ENCODE results near the gene ACSS2. TPM values are rescaled to one million over a fixed set of nuclear protein-coding genes. Genes with fewer than 3 reads are reported as not detected.

ACSS2 gene
- total RNA-seq, 6 experiments from 2014 or later: 21.9 to 118 (median 45.7) TPM

DNA sequence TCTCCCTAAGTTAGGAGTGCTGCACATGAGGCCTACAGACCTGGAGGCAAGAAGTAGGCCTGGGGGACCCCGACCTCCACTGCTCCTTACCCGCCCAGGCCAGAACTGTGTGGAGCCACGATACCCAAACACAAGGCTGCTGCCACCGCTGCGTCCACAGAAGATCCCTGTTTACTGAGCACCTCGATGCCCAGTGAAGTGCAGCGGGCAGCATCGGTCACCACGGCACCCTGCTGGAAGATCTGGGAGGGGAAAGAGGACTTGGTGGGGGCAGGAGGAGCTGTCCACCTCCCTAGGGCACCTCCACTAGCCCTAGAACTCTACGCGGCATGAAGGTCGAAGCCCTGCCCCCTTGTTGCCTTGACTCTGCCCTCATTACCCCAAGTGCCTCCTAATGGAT, 13.7 kb upstream of the ACSS2 start:
- H3K9me3 ChIP-seq: no peaks in the 10 kb centered on the region
- TF ChIP-seq, protein P1, sequence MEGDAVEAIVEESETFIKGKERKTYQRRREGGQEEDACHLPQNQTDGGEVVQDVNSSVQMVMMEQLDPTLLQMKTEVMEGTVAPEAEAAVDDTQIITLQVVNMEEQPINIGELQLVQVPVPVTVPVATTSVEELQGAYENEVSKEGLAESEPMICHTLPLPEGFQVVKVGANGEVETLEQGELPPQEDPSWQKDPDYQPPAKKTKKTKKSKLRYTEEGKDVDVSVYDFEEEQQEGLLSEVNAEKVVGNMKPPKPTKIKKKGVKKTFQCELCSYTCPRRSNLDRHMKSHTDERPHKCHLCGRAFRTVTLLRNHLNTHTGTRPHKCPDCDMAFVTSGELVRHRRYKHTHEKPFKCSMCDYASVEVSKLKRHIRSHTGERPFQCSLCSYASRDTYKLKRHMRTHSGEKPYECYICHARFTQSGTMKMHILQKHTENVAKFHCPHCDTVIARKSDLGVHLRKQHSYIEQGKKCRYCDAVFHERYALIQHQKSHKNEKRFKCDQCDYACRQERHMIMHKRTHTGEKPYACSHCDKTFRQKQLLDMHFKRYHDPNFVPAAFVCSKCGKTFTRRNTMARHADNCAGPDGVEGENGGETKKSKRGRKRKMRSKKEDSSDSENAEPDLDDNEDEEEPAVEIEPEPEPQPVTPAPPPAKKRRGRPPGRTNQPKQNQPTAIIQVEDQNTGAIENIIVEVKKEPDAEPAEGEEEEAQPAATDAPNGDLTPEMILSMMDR (IDR thresholded peaks at IDR 0.05): no peak
- TF ChIP-seq POLR2A (IDR thresholded peaks at IDR 0.05): no peak
- H3K4me1 ChIP-seq: no peaks in the 10 kb centered on the region
- H3K27ac ChIP-seq: no peak overlapping the region
- 90% methylated on average over 6 of the region's 12 CpGs for WGBS (ENCODE audit: insufficient coverage, low coverage, low lambda C conversion rate, missing lambda C conversion rate)
- H3K36me3 ChIP-seq: peaks cover 0 to 3% (median 0%) of the 10 kb centered on the region in 4 donors
- H3K4me3 ChIP-seq: no peak overlapping the region
- H3K27me3 ChIP-seq: no peaks in the 10 kb centered on the region
- no peak for DNase-seq
- no peak for ATAC-seq
- intact Hi-C loops (cut with DNase I): no loop called here

- H3K4me3 ChIP-seq: no peak overlapping the region
- no peaks in the 10 kb centered on the region for H3K4me1 ChIP-seq
- DNase-seq: no peak
- TF ChIP-seq POLR2A (IDR thresholded peaks at IDR 0.05): no peak
- TF ChIP-seq, protein P1 (IDR thresholded peaks at IDR 0.05): no peak
- no peak for ATAC-seq
- H3K36me3 ChIP-seq: peaks cover 0 to 3% (median 0%) of the 10 kb centered on the region in 4 donors
- H3K9me3 ChIP-seq: no peaks in the 10 kb centered on the region
- intact Hi-C loops (cut with DNase I): no loop called here
- no peaks in the 10 kb centered on the region for H3K27me3 ChIP-seq
- H3K27ac ChIP-seq: no peak overlapping the region
- WGBS (ENCODE audit: insufficient coverage, low coverage, low lambda C conversion rate, missing lambda C conversion rate): 84% methylated on average over 7 of the region's 32 CpGs
Observed at GRCh38 chr20:34863421-34863965, 12.9 kb upstream of the ACSS2 start.

DNA sequence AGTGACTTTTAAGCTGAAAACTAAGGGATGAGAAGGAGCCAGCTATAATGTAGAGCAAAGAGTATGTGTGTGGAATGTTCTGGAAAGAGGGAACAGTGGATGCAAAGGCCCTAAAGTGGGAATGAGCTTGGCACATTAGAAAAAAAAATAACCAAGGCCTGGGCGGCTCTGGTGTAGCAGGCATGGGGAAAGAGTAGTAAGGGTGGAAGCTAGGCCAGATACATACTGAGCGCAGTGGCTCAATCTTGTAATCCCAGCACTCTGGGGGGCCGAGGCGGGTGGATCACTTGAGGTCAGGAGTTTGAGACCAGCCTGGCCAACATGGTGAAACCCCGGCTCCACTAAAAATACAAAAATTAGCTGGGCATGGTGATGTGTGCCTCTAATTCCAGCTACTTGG, 12.2 kb upstream of the ACSS2 start:
- Histone ChIP-seq H3K9me3 (no peaks in the 10 kb centered on the region), H3K36me3 (peaks cover 0 to 2% (median 0%) of the 10 kb centered on the region in 4 donors), H3K27me3 (no peaks in the 10 kb centered on the region), H3K27ac (no peak overlapping the region), H3K4me1 (no peaks in the 10 kb centered on the region), H3K4me3 (no peak overlapping the region)
- DNase-seq: no peak
- intact Hi-C loops (cut with DNase I): no loop called here
- no peak for ATAC-seq
- TF ChIP-seq, protein P1 (IDR thresholded peaks at IDR 0.05): no peak
- no peak for TF ChIP-seq POLR2A (IDR thresholded peaks at IDR 0.05)
- 90% methylated on average over 4 of the region's 5 CpGs for WGBS (ENCODE audit: insufficient coverage, low coverage, low lambda C conversion rate, missing lambda C conversion rate)

DNA sequence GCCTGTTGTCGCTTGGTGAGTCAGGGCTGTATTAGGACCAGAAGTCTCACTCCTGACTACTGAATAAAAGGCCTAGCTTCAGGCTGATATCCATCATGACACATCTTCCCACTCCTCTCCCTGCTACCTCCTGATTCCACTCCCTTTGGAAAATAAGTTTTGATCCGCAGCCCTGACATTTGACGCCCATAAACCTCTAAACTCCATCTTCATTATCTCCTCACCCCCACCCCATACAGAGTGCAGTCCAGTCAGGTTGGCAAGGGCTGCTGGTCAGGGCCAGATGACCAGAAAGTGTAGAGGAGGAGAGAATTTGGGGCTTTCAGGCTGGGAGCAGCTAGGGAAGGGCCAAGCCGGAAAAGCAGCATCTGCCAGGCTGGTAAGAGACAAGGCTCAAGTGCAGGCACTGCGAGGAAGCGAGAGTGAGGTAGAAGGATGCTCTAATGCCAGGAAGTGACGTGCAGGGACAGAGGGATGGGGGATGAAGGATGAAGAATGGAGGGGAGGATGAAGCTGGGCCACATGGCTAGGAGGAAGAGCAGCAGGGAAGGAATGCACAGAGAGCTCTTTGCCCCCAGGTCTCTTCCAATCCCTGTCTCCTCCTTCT, 5.0 kb upstream of the ACSS2 start:
- Histone ChIP-seq H3K36me3 (no peaks in the 10 kb centered on the region), H3K4me3 (no peak overlapping the region), H3K9me3 (no peaks in the 10 kb centered on the region), H3K4me1 (peaks cover 0 to 20% (median 8%) of the 10 kb centered on the region in 4 donors), H3K27me3 (no peaks in the 10 kb centered on the region), H3K27ac (no peak overlapping the region)
- TF ChIP-seq POLR2A (IDR thresholded peaks at IDR 0.05): no peak
- TF ChIP-seq, protein P1 (IDR thresholded peaks at IDR 0.05): no peak
- WGBS (ENCODE audit: insufficient coverage, low coverage, low lambda C conversion rate, missing lambda C conversion rate): 95% methylated on average over 6 of the region's 7 CpGs
- ATAC-seq (no peak), DNase-seq (no peak)
- intact Hi-C loops (cut with DNase I): loop anchor here (5.0 kb wide), 2 partner anchors 34 to 86 kb away; partner anchors contain the start of genes GSS (in 2 of the 2) and MYH7B (in 2 of the 2)
